22Rv1 (cell line): ENCODE results near the gene LEMD2.

Source experiments
- ZFX ChIP-seq: fragments of 450-650 bp; IDR thresholded peaks from 2 replicates; pipeline ENCODE4 v1.6.1; 2017; ENCODE audit warnings: antibody characterized with exemption, borderline replicate concordance
- TF ChIP-seq, protein P1 (sequence below): fragments of 450-650 bp; IDR thresholded peaks from 2 replicates; pipeline ENCODE4 v1.5.1; 2017; ENCODE audit warnings: mild to moderate bottlenecking

DNA sequence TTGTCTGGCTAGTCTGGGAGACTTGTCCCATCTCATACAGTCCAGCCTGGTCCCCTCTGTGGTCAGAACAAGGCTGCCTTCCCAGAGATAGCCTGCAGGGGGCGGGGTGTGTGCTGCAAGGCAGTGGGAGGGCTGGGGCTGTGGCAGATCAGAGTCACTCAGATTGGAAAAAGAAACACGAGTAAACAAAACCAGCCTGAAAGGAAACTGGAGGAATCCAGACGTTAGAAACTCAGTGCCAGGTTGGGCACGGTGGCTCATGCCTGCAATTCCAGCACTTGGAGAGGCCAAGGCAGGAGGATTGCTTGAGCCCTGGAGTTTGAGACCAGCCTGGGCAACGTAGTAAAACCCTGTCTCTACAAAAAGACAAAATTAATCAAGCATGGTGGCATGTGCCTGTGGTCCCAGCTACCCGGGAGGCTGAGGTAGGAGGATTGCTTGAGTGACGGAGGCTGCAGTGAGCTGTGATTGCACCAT, 20.2 kb downstream of the LEMD2 start:
- TF ChIP-seq, protein P1, sequence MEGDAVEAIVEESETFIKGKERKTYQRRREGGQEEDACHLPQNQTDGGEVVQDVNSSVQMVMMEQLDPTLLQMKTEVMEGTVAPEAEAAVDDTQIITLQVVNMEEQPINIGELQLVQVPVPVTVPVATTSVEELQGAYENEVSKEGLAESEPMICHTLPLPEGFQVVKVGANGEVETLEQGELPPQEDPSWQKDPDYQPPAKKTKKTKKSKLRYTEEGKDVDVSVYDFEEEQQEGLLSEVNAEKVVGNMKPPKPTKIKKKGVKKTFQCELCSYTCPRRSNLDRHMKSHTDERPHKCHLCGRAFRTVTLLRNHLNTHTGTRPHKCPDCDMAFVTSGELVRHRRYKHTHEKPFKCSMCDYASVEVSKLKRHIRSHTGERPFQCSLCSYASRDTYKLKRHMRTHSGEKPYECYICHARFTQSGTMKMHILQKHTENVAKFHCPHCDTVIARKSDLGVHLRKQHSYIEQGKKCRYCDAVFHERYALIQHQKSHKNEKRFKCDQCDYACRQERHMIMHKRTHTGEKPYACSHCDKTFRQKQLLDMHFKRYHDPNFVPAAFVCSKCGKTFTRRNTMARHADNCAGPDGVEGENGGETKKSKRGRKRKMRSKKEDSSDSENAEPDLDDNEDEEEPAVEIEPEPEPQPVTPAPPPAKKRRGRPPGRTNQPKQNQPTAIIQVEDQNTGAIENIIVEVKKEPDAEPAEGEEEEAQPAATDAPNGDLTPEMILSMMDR, result peak; percentile 96
- no peak for TF ChIP-seq ZFX
